Bronchial epithelial cell (primary cell): Measurements from ENCODE around the gene HS1BP3. TPM values are rescaled to one million over a fixed set of nuclear protein-coding genes. Genes with fewer than 3 reads are reported as not detected.

ENCODE experiments used
- DNase-seq: peaks from one replicate; pipeline ENCODE4 v3.0.0-alpha.2; 2010; ENCODE audit warnings: low read depth
- FAIRE-seq: peaks from 2 replicates; lab custom pipeline; 2011; peaks lifted over from hg19 to GRCh38; lab: Jason Lieb, UNC
- H3K27me3 ChIP-seq: 2 replicates; pipeline ENCODE4 v1.5.1; 2011; ENCODE audit warnings: low read length; ENCODE audit not compliant: control insufficient read depth, insufficient read depth
- H3K36me3 ChIP-seq: 2 replicates; pipeline ENCODE4 v1.5.1; 2011; ENCODE audit warnings: low read length; ENCODE audit not compliant: control insufficient read depth, insufficient read depth
- H3K4me3 ChIP-seq: 2 replicates; pipeline ENCODE4 v1.5.1; 2011; ENCODE audit warnings: mild to moderate bottlenecking, low read depth, low read length, control low read depth
- CTCF ChIP-seq: IDR thresholded peaks from 2 replicates; pipeline ENCODE4 v1.5.1; 2011; ENCODE audit warnings: mild to moderate bottlenecking, moderate library complexity, low read length, control low read depth, inconsistent platforms; ENCODE audit not compliant: insufficient read depth, severe bottlenecking
- total RNA-seq: library from RNA; depleted of rRNA; stranded (reverse); fragments of >200 nt; gene quantifications from 2 replicates; pipeline ENCODE4 v1.2.1, GENCODE V29; 2014

HS1BP3 gene
- total RNA-seq, 1 donor from 2014 or later = 27.6 TPM

- DNase-seq (peak; percentile 57), FAIRE-seq (no peak)
- no peaks in the 10 kb centered on the region for H3K36me3 ChIP-seq
- no peak for TF ChIP-seq CTCF
- no peaks in the 10 kb centered on the region for H3K27me3 ChIP-seq
- no peak overlapping the region for H3K4me3 ChIP-seq
Observed at GRCh38 chr2:20589975-20590703, 60.8 kb downstream of the HS1BP3 start.

GRCh38 chr2:20588918-20589871, 61.7 kb downstream of the HS1BP3 start:
- no peak for FAIRE-seq

GRCh38 chr2:20585710-20586594, 64.9 kb downstream of the HS1BP3 start:
- FAIRE-seq (no peak), DNase-seq (no peak)
- Histone ChIP-seq H3K27me3 (no peaks in the 10 kb centered on the region), H3K4me3 (no peak overlapping the region), H3K36me3 (no peaks in the 10 kb centered on the region)
- no peak for TF ChIP-seq CTCF

More at GRCh38 chr2:20588918-20589871, 61.7 kb downstream of the HS1BP3 start:
- no peak overlapping the region for H3K4me3 ChIP-seq
- no peaks in the 10 kb centered on the region for H3K36me3 ChIP-seq
- DNase-seq = no peak
- TF ChIP-seq CTCF = no peak
- H3K27me3 ChIP-seq = no peaks in the 10 kb centered on the region

- Histone ChIP-seq H3K27me3 (no peaks in the 10 kb centered on the region), H3K36me3 (no peaks in the 10 kb centered on the region), H3K4me3 (no peak overlapping the region)
- FAIRE-seq = no peak
- DNase-seq = no peak
- no peak for TF ChIP-seq CTCF
Observed at GRCh38 chr2:20585359-20585709, 65.6 kb downstream of the HS1BP3 start.
